HG03066 (cell line): ENCODE data around the gene MIS18BP1.
"Not testable (repeated sequence)": the region's sequence is repeated elsewhere in the genome, so short reads cannot be mapped to it uniquely, and the experiment has no call there.

Experiments
- ATAC-seq: cut with Tn5 transposase; IDR thresholded peaks from one replicate; pipeline ENCODE4 v1.9.1; 2021; ENCODE audit warnings: low read depth; ENCODE audit not compliant: unreplicated experiment

The MIS18BP1 gene

GRCh38 chr14:45253070-45253753 lies at the start of gene MIS18BP1:
Gene MIS18BP1 (minus strand): TSS chr14:45253202. CDS start chr14:45247286, 5,916 bp downstream.
- ATAC-seq: peak; percentile 69

DNA sequence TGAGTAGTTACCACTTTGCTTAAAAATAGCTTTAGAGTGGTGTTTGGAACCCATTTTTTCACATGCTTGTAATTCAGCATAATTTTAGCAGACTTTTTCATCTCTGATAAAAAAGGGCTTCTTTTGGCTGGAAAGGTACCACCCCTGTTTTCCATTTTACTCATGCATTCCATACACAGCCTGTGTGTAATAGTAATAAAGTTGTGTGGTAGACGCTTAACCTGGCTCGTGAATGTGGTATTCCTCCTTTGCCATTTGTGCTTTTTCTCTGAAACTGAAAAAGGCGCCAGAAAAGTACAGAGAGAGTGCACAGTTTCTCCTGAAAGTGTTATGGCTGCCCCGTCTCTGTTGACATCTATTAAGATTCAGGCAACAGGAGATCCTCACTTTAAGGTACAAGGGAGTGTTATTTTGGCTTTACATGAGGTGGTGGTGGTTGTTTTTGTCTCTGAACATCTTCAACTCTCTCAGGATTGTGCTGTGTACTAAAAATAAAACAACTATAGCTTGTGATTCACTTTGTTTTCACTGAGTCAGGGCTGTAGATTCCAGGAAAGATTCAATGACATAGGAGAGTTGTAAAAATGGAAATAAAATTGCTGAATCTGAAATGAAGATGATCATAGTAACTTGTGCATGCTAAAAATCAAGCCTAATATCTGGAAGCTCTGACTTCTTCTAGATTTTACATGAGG lies 45.6 kb upstream of the MIS18BP1 start:
- ATAC-seq: no peak

DNA sequence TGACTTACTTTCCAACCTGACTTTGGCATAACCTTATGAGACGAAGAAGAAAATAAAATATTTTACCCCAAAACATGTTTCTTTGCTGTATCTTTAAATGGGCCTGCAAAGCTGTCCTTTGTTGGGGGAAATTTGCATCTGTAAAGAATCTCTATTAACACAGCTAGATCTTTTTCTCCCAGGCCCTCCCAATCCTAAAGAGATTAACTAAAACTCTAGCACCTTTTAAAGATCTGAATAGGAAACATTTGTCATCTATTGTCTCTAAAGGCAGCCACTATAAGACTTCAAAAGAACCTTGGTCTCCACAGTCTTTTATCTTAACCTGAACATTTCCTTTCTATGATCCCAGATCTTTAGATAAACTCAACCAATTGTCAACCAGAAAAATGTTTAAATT lies 41.8 kb upstream of the MIS18BP1 start:
- ATAC-seq: not testable (repeated sequence)

- no peak for ATAC-seq
These were observed 37.5 kb upstream of the MIS18BP1 start for GRCh38 chr14:45290547-45290946.

- no peak for ATAC-seq
These were observed 34.6 kb upstream of the MIS18BP1 start for GRCh38 chr14:45287610-45288009.

DNA sequence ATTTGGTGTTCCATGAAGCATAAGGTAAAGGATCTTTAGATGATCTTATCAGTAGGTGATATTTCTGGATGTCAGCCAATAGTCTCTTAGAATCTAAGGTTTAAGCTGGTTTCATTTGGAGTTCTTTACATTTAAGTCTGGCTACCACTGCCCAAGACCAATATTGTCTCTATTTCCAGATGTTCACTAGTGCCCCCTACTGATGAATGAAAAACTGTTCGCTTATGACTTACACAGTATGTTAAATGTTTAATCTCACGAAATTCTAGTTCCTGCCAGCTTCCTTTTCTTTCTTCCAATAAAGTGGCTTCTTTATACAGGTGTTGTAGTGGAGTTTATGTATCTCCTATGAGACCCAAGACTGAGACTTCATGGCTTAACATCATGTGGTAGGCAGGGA lies 31.8 kb upstream of the MIS18BP1 start:
- no peak for ATAC-seq

- ATAC-seq: not testable (repeated sequence)
These were observed 28.9 kb upstream of the MIS18BP1 start for GRCh38 chr14:45281731-45282400.

- no peak for ATAC-seq
These were observed 19.0 kb upstream of the MIS18BP1 start for GRCh38 chr14:45271858-45272537.

DNA sequence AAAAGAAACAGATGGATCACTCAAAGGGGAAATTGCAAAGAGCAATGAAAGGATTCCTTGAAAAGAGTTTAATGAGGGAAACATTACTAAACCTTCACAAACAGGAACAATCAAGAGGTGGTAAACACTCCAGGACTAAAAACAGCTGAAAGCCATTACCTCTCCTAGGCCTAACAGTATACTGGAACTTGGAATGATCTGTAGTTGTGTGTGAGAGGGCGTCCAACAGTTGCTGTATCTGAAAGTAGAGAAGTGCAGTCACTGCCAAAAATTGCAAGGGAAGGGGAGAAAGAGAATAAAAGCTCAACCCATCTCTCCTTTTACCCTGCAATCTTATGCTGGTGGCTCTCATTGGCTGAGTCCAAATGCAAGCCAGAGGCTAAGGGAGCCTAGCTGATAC lies 17.0 kb upstream of the MIS18BP1 start:
- ATAC-seq: no peak

GRCh38 chr14:45267071-45267470 lies 14.1 kb upstream of the MIS18BP1 start:
- no peak for ATAC-seq

DNA sequence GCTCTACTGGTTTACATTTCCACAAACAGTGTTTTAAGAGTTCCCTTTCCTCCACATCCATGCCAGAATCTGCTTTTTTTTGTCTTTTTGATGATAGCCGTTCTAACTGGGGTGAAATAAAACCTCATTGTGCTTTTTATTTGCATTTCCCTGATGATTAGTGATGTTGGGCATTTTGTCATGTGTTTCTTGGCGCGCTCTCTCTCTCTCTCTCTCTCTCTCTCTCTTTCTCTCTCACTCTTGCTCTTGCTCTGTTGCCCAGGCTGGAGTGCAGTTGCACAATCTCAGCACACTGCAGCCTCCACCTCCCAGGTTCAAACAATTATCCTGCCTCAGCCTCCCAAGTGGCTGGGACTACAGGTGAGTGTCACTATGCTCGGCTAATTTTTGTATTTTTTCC lies 9.6 kb upstream of the MIS18BP1 start:
- no peak for ATAC-seq

DNA sequence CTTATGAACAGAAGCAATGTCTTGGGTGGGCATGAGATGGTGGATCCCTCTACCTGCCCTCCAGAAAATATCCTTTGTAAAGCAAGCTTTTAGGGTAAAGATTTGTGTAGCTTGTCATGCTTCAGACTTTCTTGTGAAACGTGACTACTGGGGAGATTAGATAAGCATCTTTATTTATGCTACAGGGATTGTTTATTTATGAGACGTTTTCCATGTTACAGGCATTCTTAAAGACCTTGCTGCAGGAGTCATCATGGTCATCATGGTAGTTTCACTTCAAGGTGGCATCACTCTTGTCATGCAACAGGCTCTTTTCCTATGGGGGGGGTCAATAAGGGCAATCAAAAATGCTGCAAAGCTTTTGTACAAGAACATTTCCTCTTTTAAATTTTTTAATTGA lies 8.2 kb upstream of the MIS18BP1 start:
- no peak for ATAC-seq

- no peak for ATAC-seq
These were observed 5.8 kb upstream of the MIS18BP1 start for GRCh38 chr14:45258805-45259204.

DNA sequence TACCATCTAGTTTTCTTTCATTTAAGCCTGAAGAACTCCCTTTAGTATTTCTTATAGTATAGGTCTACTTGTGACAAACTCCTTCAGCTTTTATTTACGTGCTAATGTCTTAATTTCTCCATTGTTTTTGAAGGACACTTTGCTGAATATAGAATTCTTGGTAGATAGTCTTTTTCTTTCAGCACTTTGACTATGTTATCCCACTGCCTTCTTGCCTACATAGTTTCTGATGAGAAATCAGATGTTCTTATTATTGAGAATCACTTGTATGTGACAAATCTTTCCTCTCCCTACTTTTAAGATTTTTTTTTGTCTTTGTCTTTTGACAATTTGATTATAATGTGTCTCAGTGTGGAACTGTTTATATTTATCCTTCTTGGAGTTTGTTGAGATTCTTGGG lies 5.1 kb upstream of the MIS18BP1 start:
- ATAC-seq: no peak

DNA sequence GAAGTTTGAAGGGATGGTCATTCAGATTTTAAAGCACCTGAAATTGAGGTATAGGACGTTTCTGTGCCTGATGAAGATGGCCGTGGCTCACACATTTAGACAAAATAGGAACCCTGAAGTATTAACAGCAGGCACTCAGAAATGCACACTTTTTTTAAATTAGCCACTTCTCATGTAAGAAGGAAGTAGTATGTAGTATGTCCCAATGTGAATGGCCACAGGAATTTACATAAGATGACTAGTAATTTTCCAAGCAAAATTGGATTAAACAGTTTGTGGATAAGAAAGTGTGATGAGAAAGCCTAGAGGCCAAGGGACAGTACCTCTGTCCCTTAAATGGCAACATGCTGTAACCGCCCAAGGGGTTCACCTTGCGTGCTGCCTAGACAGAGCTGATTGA lies 1.8 kb upstream of the MIS18BP1 start:
- no peak for ATAC-seq

DNA sequence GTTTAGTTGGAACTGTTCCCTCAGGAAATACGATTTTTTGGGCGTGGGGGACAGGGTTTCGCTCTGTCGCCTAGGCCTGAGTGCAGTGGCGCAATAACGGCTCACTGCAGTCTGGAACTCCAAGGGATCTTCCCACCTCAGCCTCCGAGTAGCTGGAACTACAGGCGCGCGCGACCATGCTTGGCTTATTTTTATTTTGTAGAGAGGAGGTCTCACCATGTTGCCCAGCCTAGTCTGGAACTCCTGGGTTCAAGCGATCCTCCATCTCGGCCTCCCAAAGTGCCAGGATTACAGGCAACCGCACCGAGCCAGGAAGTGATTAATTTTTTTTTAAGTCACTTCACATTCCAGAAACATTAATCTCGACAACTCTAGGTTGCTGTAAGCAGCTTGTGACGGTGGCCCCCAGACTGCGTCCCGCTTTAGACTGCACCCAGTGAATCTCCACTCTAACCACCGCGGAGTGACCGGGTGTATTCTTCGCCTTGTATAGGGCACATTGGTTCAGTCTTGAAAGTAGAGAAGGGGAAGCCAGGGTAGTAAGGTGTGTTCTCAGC lies 830 bp upstream of the MIS18BP1 start:
- ATAC-seq: no peak

DNA sequence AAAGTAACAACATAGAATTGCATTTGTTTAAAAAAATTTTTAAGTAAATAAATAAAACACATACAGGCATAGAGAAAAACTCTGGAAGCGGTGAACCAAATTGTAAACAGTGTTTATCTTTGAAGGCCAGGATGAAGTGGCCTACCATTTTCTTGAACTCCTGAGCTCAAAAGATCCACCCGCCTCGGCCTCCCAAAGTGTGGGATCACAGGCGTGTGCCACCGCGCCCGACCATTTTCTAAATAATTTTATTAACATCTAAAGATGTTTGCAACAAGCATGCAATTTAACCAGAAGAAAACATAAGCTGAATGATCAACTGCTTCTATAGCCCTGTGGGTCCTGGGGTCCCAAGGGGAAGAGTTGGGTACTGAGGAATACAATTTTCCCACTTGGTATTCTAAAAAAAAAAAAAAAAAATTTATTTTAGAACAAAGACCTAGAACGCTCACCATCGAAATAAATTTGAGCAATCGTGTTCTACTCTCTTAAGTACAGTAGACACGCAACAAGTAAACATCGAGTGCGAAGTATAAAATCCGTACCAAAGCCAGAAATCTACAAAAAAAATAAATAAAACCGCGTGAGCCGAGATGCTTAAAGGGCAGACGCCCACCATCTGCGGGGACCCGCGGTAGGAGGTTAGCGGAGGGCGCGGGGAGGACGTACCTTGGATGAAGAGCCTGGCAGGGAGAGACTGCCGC lies 484 bp downstream of the MIS18BP1 start:
- no peak for ATAC-seq

DNA sequence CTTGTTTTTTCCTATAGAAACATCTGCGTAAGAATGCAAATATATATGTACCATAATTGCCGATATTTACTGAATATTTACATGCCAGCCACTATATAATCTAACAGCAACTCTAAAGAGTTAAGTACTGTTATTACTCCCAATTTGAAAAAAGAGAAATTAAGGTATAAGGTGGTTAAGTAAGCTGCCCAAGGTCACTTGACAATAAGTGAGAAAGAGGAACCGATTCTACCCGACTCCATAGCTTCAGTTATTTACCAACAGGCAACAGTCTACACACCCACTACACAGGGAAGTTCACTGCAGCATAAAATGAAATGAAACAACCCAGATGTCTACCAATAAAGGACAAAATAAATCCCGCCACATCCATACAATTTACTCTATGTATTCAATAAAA lies 1.1 kb downstream of the MIS18BP1 start:
- ATAC-seq: peak; percentile 49

- ATAC-seq: peak; percentile 24
These were observed 3.0 kb downstream of the MIS18BP1 start for GRCh38 chr14:45249856-45250575.

- ATAC-seq: no peak
These were observed 5.6 kb downstream of the MIS18BP1 start for GRCh38 chr14:45247427-45247826.
